Neuron (in vitro differentiated cells): ENCODE measurements around the gene ISM2.

Source experiments
- H2AFZ ChIP-seq: one replicate; pipeline ENCODE4 v1.6.1; 2013; ENCODE audit warnings: low read depth, mild to moderate bottlenecking, inconsistent platforms, low read length, moderate library complexity
- H3K27me3 ChIP-seq: one replicate; pipeline ENCODE4 v1.6.1; 2013; ENCODE audit warnings: low read length; ENCODE audit not compliant: insufficient read depth
- H3K36me3 ChIP-seq: one replicate; pipeline ENCODE4 v1.6.1; 2013; ENCODE audit warnings: low read length; ENCODE audit not compliant: insufficient read depth
- H3K4me1 ChIP-seq: one replicate; pipeline ENCODE4 v1.6.1; 2013; ENCODE audit warnings: low read length; ENCODE audit not compliant: insufficient read depth
- H3K4me3 ChIP-seq: 2 replicates; pipeline ENCODE4 v1.5.1; 2013; ENCODE audit warnings: mild to moderate bottlenecking, low read length, moderate library complexity
- H3K9me3 ChIP-seq: one replicate; pipeline ENCODE4 v1.6.1; 2013; ENCODE audit warnings: low read length

The ISM2 gene

GRCh38 chr14:77439861-77440260, 58.8 kb downstream of the ISM2 start:
- Histone ChIP-seq H3K4me3 (no peak overlapping the region), H3K9me3 (no peaks in the 10 kb centered on the region), H3K36me3 (peaks cover 70% of the 10 kb centered on the region), H3K4me1 (no peaks in the 10 kb centered on the region), H2AFZ (no peak overlapping the region), H3K27me3 (no peaks in the 10 kb centered on the region)

- peaks cover 75% of the 10 kb centered on the region for H3K36me3 ChIP-seq
- no peak overlapping the region for H2AFZ ChIP-seq
- no peak overlapping the region for H3K4me3 ChIP-seq
- no peaks in the 10 kb centered on the region for H3K27me3 ChIP-seq
- no peaks in the 10 kb centered on the region for H3K4me1 ChIP-seq
- no peaks in the 10 kb centered on the region for H3K9me3 ChIP-seq
These were observed 60.0 kb downstream of the ISM2 start for GRCh38 chr14:77438596-77438995.

- Histone ChIP-seq H2AFZ (no peak overlapping the region), H3K36me3 (peaks cover 69% of the 10 kb centered on the region), H3K4me3 (no peak overlapping the region), H3K4me1 (no peaks in the 10 kb centered on the region), H3K27me3 (no peaks in the 10 kb centered on the region), H3K9me3 (no peaks in the 10 kb centered on the region)
These were observed 62.6 kb downstream of the ISM2 start for GRCh38 chr14:77436042-77436441.

- H2AFZ ChIP-seq = no peak overlapping the region
- no peaks in the 10 kb centered on the region for H3K9me3 ChIP-seq
- H3K36me3 ChIP-seq = peaks cover 79% of the 10 kb centered on the region
- H3K4me1 ChIP-seq = no peaks in the 10 kb centered on the region
- H3K4me3 ChIP-seq = no peak overlapping the region
- no peaks in the 10 kb centered on the region for H3K27me3 ChIP-seq
These were observed 72.2 kb downstream of the ISM2 start for GRCh38 chr14:77426396-77426795.

GRCh38 chr14:77424862-77425261, 73.8 kb downstream of the ISM2 start:
- no peak overlapping the region for H2AFZ ChIP-seq
- H3K9me3 ChIP-seq = peaks cover under 1% of the 10 kb centered on the region
- H3K36me3 ChIP-seq = peaks cover 69% of the 10 kb centered on the region
- H3K4me1 ChIP-seq = no peaks in the 10 kb centered on the region
- no peak overlapping the region for H3K4me3 ChIP-seq
- H3K27me3 ChIP-seq = no peaks in the 10 kb centered on the region
